H1 (cell line): ENCODE measurements around the gene RTEL1. TPM values are rescaled to one million over a fixed set of nuclear protein-coding genes. Genes with fewer than 3 reads are reported as not detected.

Experiments used
- CTCF ChIA-PET: fragments of 300-600 bp; sonication (Branson Sonifier 250); formaldehyde crosslinking; loops from one replicate; lab custom pipeline; 2021; ENCODE audit not compliant: partially characterized antibody; lab: Charles Lee
- POLR2A ChIA-PET: fragments of 300-600 bp; sonication (Branson Sonifier 250); formaldehyde crosslinking; loops from one replicate; lab custom pipeline; 2021; ENCODE audit warnings: inconsistent platforms; ENCODE audit not compliant: partially characterized antibody; lab: Charles Lee
- DNase-seq, 2 experiments: peaks; one replicate each; pipeline versions ENCODE4 v3.0.0 to v3.0.0-alpha.2; 2010 to 2022; ENCODE audit warnings: low spot score in 2 of 2, low read depth in 1 of 2, mixed read lengths in 1 of 2
- FAIRE-seq: peaks from 2 replicates; lab custom pipeline; 2011; peaks lifted over from hg19 to GRCh38; lab: Jason Lieb, UNC
- H2AFZ ChIP-seq: 2 replicates; pipeline ENCODE4 v1.8.1; 2012; ENCODE audit warnings: low read length, inconsistent platforms
- H2AK5ac ChIP-seq: 2 replicates; pipeline ENCODE4 v1.6.1; 2013; ENCODE audit warnings: low read depth, low read length
- H2BK120ac ChIP-seq: replicated peaks from 2 replicates; pipeline ENCODE3; 2013; ENCODE audit warnings: low read depth, low read length, inconsistent platforms
- H2BK12ac ChIP-seq: 2 replicates; pipeline ENCODE4 v1.6.1; 2013; ENCODE audit warnings: low read depth, low read length
- H2BK15ac ChIP-seq: 2 replicates; pipeline ENCODE4 v1.6.1; 2013; ENCODE audit warnings: low read length
- H2BK20ac ChIP-seq: 2 replicates; pipeline ENCODE4 v1.6.1; 2013; ENCODE audit warnings: low read length
- H2BK5ac ChIP-seq: 2 replicates; pipeline ENCODE4 v1.6.1; 2013; ENCODE audit warnings: low read depth, low read length
- H3K14ac ChIP-seq: 2 replicates; pipeline ENCODE4 v1.6.1; 2013; ENCODE audit warnings: inconsistent platforms; ENCODE audit not compliant: insufficient read length
- H3K18ac ChIP-seq: 2 replicates; pipeline ENCODE4 v1.6.1; 2013; ENCODE audit warnings: low read length; ENCODE audit errors: extremely low read depth
- H3K23ac ChIP-seq: 2 replicates; pipeline ENCODE4 v1.6.1; 2013; ENCODE audit warnings: inconsistent platforms; ENCODE audit not compliant: insufficient read length
- H3K23me2 ChIP-seq: 2 replicates; pipeline ENCODE4 v1.6.1; 2013; ENCODE audit warnings: low read depth, low read length
- H3K27ac ChIP-seq: 2 replicates; pipeline ENCODE4 v1.6.1; 2011; ENCODE audit warnings: low read depth, low read length, inconsistent platforms
- H3K27me3 ChIP-seq, 4 experiments: replicated peaks in 1 of 4; 1 replicate in 1 of 4; 2 replicates in 3 of 4; pipeline versions ENCODE4 v1.6.1 to v1.8.1; 2011 to 2013; ENCODE audit warnings: low read length in 3 of 4, mild to moderate bottlenecking in 3 of 4, inconsistent platforms in 2 of 4, mixed read lengths in 2 of 4, moderate library complexity in 1 of 4; ENCODE audit not compliant: control insufficient read depth in 3 of 4, insufficient read depth in 3 of 4; ENCODE audit errors: extremely low read depth in 1 of 4
- H3K36me3 ChIP-seq, 4 experiments: 2 replicates each; pipeline versions ENCODE4 v1.6.1 to v1.8.1; 2011 to 2013; ENCODE audit warnings: mild to moderate bottlenecking in 4 of 4, low read length in 3 of 4, moderate library complexity in 2 of 4, control low read depth in 1 of 4, inconsistent platforms in 1 of 4; ENCODE audit not compliant: insufficient read depth in 4 of 4, control insufficient read depth in 2 of 4
- H3K4ac ChIP-seq: replicated peaks from 2 replicates; pipeline ENCODE3; 2013; ENCODE audit warnings: low read length, low read depth, mixed read lengths, inconsistent platforms; ENCODE audit not compliant: insufficient read length
- H3K4me1 ChIP-seq, 4 experiments: replicated peaks in 1 of 4; 1 replicate in 1 of 4; 2 replicates in 3 of 4; pipeline versions ENCODE4 v1.6.1 to v1.8.1; 2011 to 2013; ENCODE audit warnings: low read length in 3 of 4, inconsistent platforms in 2 of 4, mixed read lengths in 1 of 4; ENCODE audit not compliant: insufficient read depth in 4 of 4, control insufficient read depth in 3 of 4
- H3K4me2 ChIP-seq, 2 experiments: 2 replicates each; pipeline versions ENCODE4 v1.6.1 to v1.8.1; 2011 to 2013; ENCODE audit warnings: low read depth in 2 of 2, low read length in 2 of 2, control low read depth in 1 of 2, inconsistent platforms in 1 of 2, mild to moderate bottlenecking in 1 of 2; ENCODE audit not compliant: insufficient read depth in 1 of 2
- H3K4me3 ChIP-seq, 4 experiments: fragments of 200-600, 300-600 bp in 1 of 4; sonication (generic), shearing (Covaris generic), sonication (Bioruptor Twin) in 1 of 4; 2 replicates each; pipeline versions ENCODE4 v1.5.1 to v1.8.1; 2011 to 2016; ENCODE audit warnings: low read length in 4 of 4, low read depth in 3 of 4, control low read depth in 2 of 4, inconsistent platforms in 2 of 4, mild to moderate bottlenecking in 2 of 4, mixed read lengths in 1 of 4, moderate library complexity in 1 of 4; ENCODE audit not compliant: insufficient read depth in 2 of 4; ENCODE audit errors: extremely low read depth in 1 of 4
- H3K56ac ChIP-seq: replicated peaks from 2 replicates; pipeline ENCODE3; 2013; ENCODE audit warnings: low read depth, mild to moderate bottlenecking, mixed read lengths, low read length, inconsistent platforms; ENCODE audit not compliant: insufficient read length
- H3K79me1 ChIP-seq: 2 replicates; pipeline ENCODE4 v1.6.1; 2013; ENCODE audit warnings: low read depth, low read length, control low read depth
- H3K79me2 ChIP-seq, 2 experiments: 2 replicates each; pipeline versions ENCODE4 v1.6.1 to v1.8.1; 2012 to 2013; ENCODE audit warnings: low read length in 2 of 2, mild to moderate bottlenecking in 2 of 2, inconsistent platforms in 1 of 2; ENCODE audit not compliant: insufficient read depth in 2 of 2, control insufficient read depth in 1 of 2
- H3K9ac ChIP-seq, 4 experiments: replicated peaks in 1 of 4; 1 replicate in 1 of 4; 2 replicates in 3 of 4; pipeline versions ENCODE4 v1.6.1 to v1.8.1; 2011 to 2013; ENCODE audit warnings: low read depth in 3 of 4, low read length in 3 of 4, control low read depth in 2 of 4, mild to moderate bottlenecking in 2 of 4, moderate library complexity in 2 of 4, inconsistent platforms in 1 of 4; ENCODE audit errors: extremely low read depth in 1 of 4
- H3K9me3 ChIP-seq, 2 experiments: 2 replicates each; pipeline versions ENCODE4 v1.6.1 to v1.8.1; 2012 to 2013; ENCODE audit warnings: mild to moderate bottlenecking in 2 of 2, moderate library complexity in 2 of 2, control low read depth in 1 of 2, inconsistent platforms in 1 of 2, low read depth in 1 of 2, low read length in 1 of 2, mixed read lengths in 1 of 2; ENCODE audit not compliant: insufficient read depth in 2 of 2
- H4K20me1 ChIP-seq, 2 experiments: replicated peaks in 1 of 2; 2 replicates each; pipeline versions ENCODE3 to v1.8.1; 2011 to 2013; ENCODE audit warnings: inconsistent platforms in 2 of 2, low read length in 2 of 2, mild to moderate bottlenecking in 1 of 2; ENCODE audit not compliant: insufficient read depth in 2 of 2, control insufficient read depth in 1 of 2
- H4K5ac ChIP-seq: 2 replicates; pipeline ENCODE4 v1.6.1; 2013; ENCODE audit warnings: low read length, low read depth, mixed read lengths, inconsistent platforms; ENCODE audit not compliant: insufficient read length
- H4K8ac ChIP-seq: 2 replicates; pipeline ENCODE4 v1.8.0; 2013; ENCODE audit warnings: mild to moderate bottlenecking, moderate library complexity, low read length, inconsistent platforms; ENCODE audit not compliant: insufficient read depth; ENCODE audit errors: extremely low read depth
- H4K91ac ChIP-seq: replicated peaks from 2 replicates; pipeline ENCODE3; 2013; ENCODE audit warnings: low read length, mixed read lengths, inconsistent platforms; ENCODE audit not compliant: insufficient read length
- HDAC6 ChIP-seq: IDR thresholded peaks from one replicate; pipeline ENCODE4 v1.7.1; 2012; ENCODE audit warnings: low read depth, mild to moderate bottlenecking, inconsistent platforms, low read length, moderate library complexity
- SIN3A ChIP-seq, 2 experiments: IDR thresholded peaks in 1 of 2; conservative IDR thresholded peaks in 1 of 2; 2 replicates each; pipeline ENCODE4 v1.6.1; 2011 to 2012; ENCODE audit warnings: low read length in 2 of 2, improper control_type of control experiment in 1 of 2, low read depth in 1 of 2, mild to moderate bottlenecking in 1 of 2
- WGBS, 2 experiments: shearing (Covaris generic) in 1 of 2; methylation state at CpG; one replicate each; pipeline versions ENCODE4 v1.1.6 to v1.1.7; 2013 to 2015; ENCODE audit warnings: low lambda C conversion rate in 2 of 2, mixed read lengths in 2 of 2, inconsistent platforms in 1 of 2, low coverage in 1 of 2, missing lambda C conversion rate in 1 of 2; ENCODE audit not compliant: insufficient replicate concordance in 2 of 2, insufficient coverage in 1 of 2, insufficient read length in 1 of 2; ENCODE audit errors: extremely low coverage in 1 of 2, missing lambda C conversion rate in 1 of 2; 5-methylcytosine and 5-hydroxymethylcytosine counted together
- polyA plus RNA-seq, 7 experiments: library from polyadenylated mRNA; depleted of rRNA in 3 of 7; stranded (reverse) in 5 of 7; unstranded in 2 of 7; fragments of >200 nt in 5 of 7; fragments of 200-250 nt in 2 of 7; gene quantifications; 1 replicate in 5 of 7; 2 replicates in 1 of 7; 4 replicates in 1 of 7; pipeline versions ENCODE4 v1.2.1 to v1.2.3, GENCODE V29; 2011 to 2013; ENCODE audit warnings: missing spikeins in 2 of 7, mixed read lengths in 2 of 7
- total RNA-seq: library from RNA; stranded (reverse); fragmentation: NEBNext Ultra II Directional; extraction: Animal tissue kit (Norgen Biotek cat#: 25700); gene quantifications from 2 replicates; pipeline ENCODE4 v1.2.1, GENCODE V29; 2021

Gene RTEL1
- total and polyA plus RNA-seq, 2 of the 8 experiments (the other 6 are each of a cell fraction or from before 2014, with no cell fraction given): 16.2 to 37.1 TPM

GRCh38 chr20:63679799-63680305 lies 21.7 kb downstream of the RTEL1 start:
- WGBS, 2 experiments: 89% methylated on average over 19 of the region's 19 CpGs; no CpG with 5 or more reads in 1 of the 2 experiments
- H3K23ac ChIP-seq: no peak overlapping the region
- no peak overlapping the region for H3K9ac ChIP-seq
- no peaks in the 10 kb centered on the region for H3K79me2 ChIP-seq
- no peak overlapping the region for H2BK12ac ChIP-seq
- no peak overlapping the region for H4K5ac ChIP-seq
- no peak overlapping the region for H3K56ac ChIP-seq
- H3K4me2 ChIP-seq: no peak overlapping the region
- no peaks in the 10 kb centered on the region for H3K79me1 ChIP-seq
- no peak overlapping the region for H2BK120ac ChIP-seq
- H3K36me3 ChIP-seq: peaks cover 0 to 5% (median 2%) of the 10 kb centered on the region in 4 experiments; a peak in 4 of 8 replicates
- no peak overlapping the region for H4K91ac ChIP-seq
- no peak overlapping the region for H3K4ac ChIP-seq
- no peaks in the 10 kb centered on the region for H3K27me3 ChIP-seq
- no peak overlapping the region for H4K8ac ChIP-seq
- H3K4me3 ChIP-seq: no peak overlapping the region
- no peak overlapping the region for H3K18ac ChIP-seq
- no peaks in the 10 kb centered on the region for H3K9me3 ChIP-seq
- CTCF ChIA-PET: interaction anchor here (0.9 to 1.1 kb wide), 2 partner anchors 22 to 141 kb away, joined by 3 to 4 read pairs; partner anchors contain the start of gene RTEL1
- no peaks in the 10 kb centered on the region for H3K4me1 ChIP-seq
- H3K14ac ChIP-seq: no peak overlapping the region
- no peak overlapping the region for H2BK5ac ChIP-seq
- no peak overlapping the region for H2AFZ ChIP-seq
- H2AK5ac ChIP-seq: no peak overlapping the region
- H3K23me2 ChIP-seq: no peaks in the 10 kb centered on the region; the same call in 1 of the 2 replicates
- POLR2A ChIA-PET: interaction anchor here (0.9 to 1.7 kb wide), 4 partner anchors 9 to 22 kb away, joined by 4 to 6 read pairs (median 6); partner anchors contain the start of gene RTEL1
- FAIRE-seq (no peak), DNase-seq (no peak)
- H3K27ac ChIP-seq: no peak overlapping the region; the same call in 1 of the 2 replicates
- H2BK20ac ChIP-seq: no peak overlapping the region
- H4K20me1 ChIP-seq: peaks cover 0 to 7% of the 10 kb centered on the region in 2 experiments
- no peak overlapping the region for H2BK15ac ChIP-seq
- no peak for TF ChIP-seq HDAC6
- no peak for TF ChIP-seq SIN3A (conservative IDR thresholded peaks at IDR 0.05 in 1 of 2, IDR thresholded peaks at IDR 0.05 in 1 of 2; ENCODE audit: low read depth in 1 of 2, low read length in 2 of 2)
